IMR-90 (cell line): Measurements from ENCODE around the gene NTNG2. TPM values are rescaled to one million over a fixed set of nuclear protein-coding genes. Genes with fewer than 3 reads are reported as not detected.

Source experiments
- ATAC-seq: fragments of 200-7000 bp; cut with Tn5 transposase; 2 replicates; pipeline ENCODE4 v1.9.1; 2020; ENCODE audit warnings: low read depth, mild to moderate bottlenecking, moderate library complexity
- BruUV-seq: library from RNA; stranded (reverse); fragments of 400-500 nt; replicated peaks from 2 replicates; lab custom pipeline; 2021; lab: Mats Ljungman, UMichigan
- CTCF ChIA-PET: fragments of 300-600 bp; formaldehyde crosslinking; extraction: SDS; loops from one replicate; lab custom pipeline; 2021; ENCODE audit warnings: antibody characterized with exemption; lab: Yijun Ruan, JAX
- POLR2A ChIA-PET: fragments of 300-600 bp; sonication (Branson Sonifier 250); formaldehyde crosslinking; loops from one replicate; lab custom pipeline; 2022; ENCODE audit warnings: antibody characterized with exemption; ENCODE audit not compliant: unreplicated experiment; lab: Charles Lee
- DNase-seq: peaks from one replicate; pipeline ENCODE4 v3.0.0; 2013
- H2AFZ ChIP-seq: replicated peaks from 2 replicates; pipeline ENCODE3; 2013; ENCODE audit warnings: low read length, mild to moderate bottlenecking; ENCODE audit not compliant: poor library complexity
- H2AK5ac ChIP-seq: 2 replicates; pipeline ENCODE4 v1.6.1; 2013; ENCODE audit warnings: low read depth, low read length, inconsistent platforms
- H2AK9ac ChIP-seq: replicated peaks from 2 replicates; pipeline ENCODE3; 2013; ENCODE audit warnings: mild to moderate bottlenecking, low read depth, low read length, moderate library complexity; ENCODE audit not compliant: poor library complexity
- H2BK120ac ChIP-seq: 2 replicates; pipeline ENCODE4 v1.6.1; 2013; ENCODE audit warnings: low read depth, low read length, inconsistent platforms
- H2BK15ac ChIP-seq: 3 replicates; pipeline ENCODE4 v1.6.1; 2013; ENCODE audit warnings: low read depth, low read length, inconsistent platforms
- H2BK20ac ChIP-seq: 2 replicates; pipeline ENCODE4 v1.6.1; 2013; ENCODE audit warnings: low read depth, mild to moderate bottlenecking, inconsistent platforms, low read length, moderate library complexity
- H2BK5ac ChIP-seq: 2 replicates; pipeline ENCODE4 v1.6.1; 2013; ENCODE audit warnings: mild to moderate bottlenecking, low read depth, low read length, inconsistent platforms; ENCODE audit not compliant: poor library complexity, severe bottlenecking
- H3K14ac ChIP-seq: replicated peaks from 2 replicates; pipeline ENCODE4 v1.6.1; 2013; ENCODE audit warnings: low read depth, low read length, inconsistent platforms
- H3K18ac ChIP-seq: 2 replicates; pipeline ENCODE4 v1.6.1; 2013; ENCODE audit warnings: low read depth, low read length, control low read depth
- H3K23ac ChIP-seq: 2 replicates; pipeline ENCODE4 v1.6.1; 2013; ENCODE audit warnings: low read depth, low read length, inconsistent platforms
- H3K27ac ChIP-seq: 2 replicates; pipeline ENCODE4 v1.5.1; 2013; ENCODE audit warnings: mild to moderate bottlenecking, control low read depth, low read length; ENCODE audit not compliant: insufficient read depth
- H3K27me3 ChIP-seq: 2 replicates; pipeline ENCODE4 v1.6.1; 2013; ENCODE audit warnings: low read length; ENCODE audit not compliant: control insufficient read depth, insufficient read depth
- H3K36me3 ChIP-seq: 2 replicates; pipeline ENCODE4 v1.6.1; 2013; ENCODE audit warnings: low read length, mixed read lengths; ENCODE audit not compliant: control insufficient read depth, insufficient read depth
- H3K4ac ChIP-seq: 2 replicates; pipeline ENCODE4 v1.6.1; 2013; ENCODE audit warnings: low read depth, low read length, inconsistent platforms
- H3K4me1 ChIP-seq: 2 replicates; pipeline ENCODE4 v1.6.1; 2013; ENCODE audit warnings: low read length, mixed read lengths; ENCODE audit not compliant: control insufficient read depth, insufficient read depth
- H3K4me2 ChIP-seq: 2 replicates; pipeline ENCODE4 v1.6.1; 2013; ENCODE audit warnings: low read depth, mild to moderate bottlenecking, control low read depth, low read length, moderate library complexity
- H3K4me3 ChIP-seq: 2 replicates; pipeline ENCODE4 v1.5.1; 2013; ENCODE audit warnings: low read depth, mild to moderate bottlenecking, control low read depth, low read length, moderate library complexity; ENCODE audit not compliant: insufficient read depth
- H3K56ac ChIP-seq: 2 replicates; pipeline ENCODE4 v1.6.1; 2013; ENCODE audit warnings: low read length, inconsistent platforms; ENCODE audit not compliant: insufficient read depth; ENCODE audit errors: extremely low read depth
- H3K79me1 ChIP-seq, 2 experiments: 2 replicates each; pipeline ENCODE4 v1.6.1; 2013; ENCODE audit warnings: low read length in 2 of 2, inconsistent platforms in 1 of 2, low read depth in 1 of 2
- H3K9ac ChIP-seq: 2 replicates; pipeline ENCODE4 v1.6.1; 2013; ENCODE audit warnings: low read depth, low read length, control low read depth
- H3K9me1 ChIP-seq: 2 replicates; pipeline ENCODE4 v1.6.1; 2013; ENCODE audit warnings: low read length, inconsistent platforms; ENCODE audit not compliant: insufficient read depth
- H3K9me3 ChIP-seq: 2 replicates; pipeline ENCODE4 v1.6.1; 2013; ENCODE audit warnings: low read length; ENCODE audit not compliant: control insufficient read depth, insufficient read depth
- H4K20me1 ChIP-seq: 2 replicates; pipeline ENCODE4 v1.6.1; 2013; ENCODE audit warnings: low read length, inconsistent platforms; ENCODE audit not compliant: insufficient read depth
- H4K5ac ChIP-seq: 2 replicates; pipeline ENCODE4 v1.6.1; 2013; ENCODE audit warnings: mild to moderate bottlenecking, low read depth, low read length, control low read depth
- H4K8ac ChIP-seq, 2 experiments: 2 replicates each; pipeline ENCODE4 v1.6.1; 2013; ENCODE audit warnings: low read depth in 2 of 2, low read length in 2 of 2, control low read depth in 1 of 2, inconsistent platforms in 1 of 2
- H4K91ac ChIP-seq: 2 replicates; pipeline ENCODE4 v1.6.1; 2013; ENCODE audit warnings: low read depth, low read length, inconsistent platforms; ENCODE audit not compliant: insufficient read depth
- BHLHE40 ChIP-seq: fragments of 150-350 bp; IDR thresholded peaks from 2 replicates; pipeline ENCODE4 v1.6.1; 2016; ENCODE audit warnings: mild to moderate bottlenecking, low read depth, low read length
- CHD1 ChIP-seq: IDR thresholded peaks from 2 replicates; pipeline ENCODE4 v1.6.1; 2012; ENCODE audit warnings: low read depth, low read length, improper control_type of control experiment
- CTCF ChIP-seq: conservative IDR thresholded peaks from 2 replicates; pipeline ENCODE4 v1.5.1; 2012; ENCODE audit warnings: mild to moderate bottlenecking, low read depth, low read length, improper control_type of control experiment
- ELK1 ChIP-seq: fragments of 150-350 bp; IDR thresholded peaks from 2 replicates; pipeline ENCODE4 v1.6.1; 2016; ENCODE audit warnings: low read depth, mild to moderate bottlenecking, low read length, moderate library complexity, borderline replicate concordance
- FOS ChIP-seq: fragments of 150-350 bp; IDR thresholded peaks from 2 replicates; pipeline ENCODE4 v1.6.1; 2016; ENCODE audit warnings: low read depth, low read length
- MAFK ChIP-seq: IDR thresholded peaks from 2 replicates; pipeline ENCODE4 v1.6.1; 2012; ENCODE audit warnings: low read depth, low read length, improper control_type of control experiment
- MXI1 ChIP-seq: IDR thresholded peaks from 2 replicates; pipeline ENCODE4 v1.6.1; 2012; ENCODE audit warnings: low read depth, mild to moderate bottlenecking, low read length, moderate library complexity, borderline replicate concordance
- NFE2L2 ChIP-seq: fragments of 150-350 bp; IDR thresholded peaks from 2 replicates; pipeline ENCODE4 v1.6.1; 2016; ENCODE audit warnings: low read depth, mild to moderate bottlenecking, low read length
- POLR2A ChIP-seq: IDR thresholded peaks from 2 replicates; pipeline ENCODE4 v1.6.1; 2012; ENCODE audit warnings: mild to moderate bottlenecking, low read depth, low read length
- RAD21 ChIP-seq: IDR thresholded peaks from 2 replicates; pipeline ENCODE4 v1.6.1; 2012; ENCODE audit warnings: low read length, improper control_type of control experiment
- RFX5 ChIP-seq: IDR thresholded peaks from 2 replicates; pipeline ENCODE4 v1.8.0; 2012; ENCODE audit warnings: low read depth, mild to moderate bottlenecking, low read length, moderate library complexity
- SMC3 ChIP-seq: fragments of 150-350 bp; IDR thresholded peaks from 2 replicates; pipeline ENCODE4 v1.6.1; 2016; ENCODE audit warnings: low read depth, mild to moderate bottlenecking, antibody characterized with exemption, low read length, moderate library complexity
- USF2 ChIP-seq: fragments of 150-350 bp; IDR thresholded peaks from 2 replicates; pipeline ENCODE4 v1.6.1; 2017; ENCODE audit warnings: mild to moderate bottlenecking, antibody characterized with exemption, low read length, low read depth
- WGBS, 2 experiments: methylation state at CpG; one replicate each; pipeline versions ENCODE4 v1.1.5 to v1.1.7; 2013; ENCODE audit warnings: missing lambda C conversion rate in 2 of 2; ENCODE audit not compliant: insufficient read length in 1 of 2; ENCODE audit errors: extremely low coverage in 2 of 2; 5-methylcytosine and 5-hydroxymethylcytosine counted together
- dilution Hi-C: fragments of 300-500 bp; cut with HindIII; formaldehyde crosslinking; loops from one replicate; pipeline ENCODE4 v1.14.3; 2018; ENCODE audit warnings: low sequenced_read_pairs; ENCODE audit not compliant: unreplicated experiment
- in situ Hi-C: fragments of 300-500 bp; cut with MboI; formaldehyde crosslinking; loops from 3 replicates; pipeline ENCODE4 v1.14.3; 2019; ENCODE audit warnings: low sequenced_read_pairs, inconsistent platforms, mixed read lengths
- intact Hi-C: fragments of 100-400 bp; cut with micrococcal nuclease; formaldehyde crosslinking; loops from 2 replicates; pipeline ENCODE4 v1.10.0; 2022
- polyA plus RNA-seq, 3 experiments: library from polyadenylated mRNA; depleted of rRNA; stranded (reverse); fragments of >200 nt; gene quantifications; 2 replicates each; pipeline ENCODE4 v1.2.3, GENCODE V29; 2012; ENCODE audit warnings: low replicate concordance in 1 of 3
- total RNA-seq: library from RNA; depleted of rRNA; stranded (reverse); fragments of >200 nt; gene quantifications from 2 replicates; pipeline ENCODE4 v1.2.3, GENCODE V29; 2012

The NTNG2 gene
- total and polyA plus RNA-seq, 2 of the 4 experiments (the other 2 are of a cell fraction): 0.54 to 0.84 TPM

- TF ChIP-seq SMC3: no peak
- no peak for TF ChIP-seq BHLHE40
- no peak for TF ChIP-seq NFE2L2
- TF ChIP-seq MAFK: no peak
- no peak for TF ChIP-seq CHD1
- TF ChIP-seq RAD21: no peak
These were observed 79.1 kb downstream of the NTNG2 start (continued) for GRCh38 chr9:132240841-132241482.

GRCh38 chr9:132241483-132241839 lies 79.6 kb downstream of the NTNG2 start:
- intact Hi-C loops: no loop called here
- BruUV-seq: no TSS peak

More at GRCh38 chr9:132241483-132241839, 79.6 kb downstream of the NTNG2 start:
- Histone ChIP-seq H4K20me1 (peaks cover 10% of the 10 kb centered on the region), H3K23ac (no peak overlapping the region), H4K91ac (no peak overlapping the region), H2BK5ac (no peak overlapping the region), H3K9me3 (no peaks in the 10 kb centered on the region), H3K27me3 (peaks cover 60% of the 10 kb centered on the region), H3K27ac (no peak overlapping the region), H3K4ac (no peak overlapping the region), H2BK120ac (no peak overlapping the region), H2AK5ac (no peak overlapping the region), H3K56ac (no peak overlapping the region), H3K36me3 (no peaks in the 10 kb centered on the region), H2AFZ (peak overlapping the region; percentile 95), H3K14ac (no peak overlapping the region), H3K79me1 (no peaks in the 10 kb centered on the region), H2AK9ac (peak overlapping the region; percentile 7), H3K18ac (no peak overlapping the region), H3K4me1 (peaks cover 5% of the 10 kb centered on the region), H2BK15ac (no peak overlapping the region), H3K9me1 (no peaks in the 10 kb centered on the region), H2BK20ac (no peak overlapping the region), H4K8ac (no peak overlapping the region), H3K4me2 (peak overlapping the region; percentile 93), H4K5ac (no peak overlapping the region), H3K4me3 (peak overlapping the region; percentile 49), H3K9ac (no peak overlapping the region)
- 0% methylated on average over 12 of the region's 33 CpGs; no CpG with 5 or more reads in 1 of the 2 experiments for WGBS, 2 experiments
- DNase-seq: no peak
- POLR2A ChIA-PET: no interaction called here
- peak; percentile 13; the same call in 1 of the 2 replicates for ATAC-seq
- in situ Hi-C loops: no loop called here
- CTCF ChIA-PET: interaction anchor here (0.7 to 0.8 kb wide), 3 partner anchors 18 to 483 kb away, joined by 3 read pairs; no protein-coding TSS in a partner anchor
- dilution Hi-C loops: no loop called here
- TF ChIP-seq NFE2L2: no peak
- TF ChIP-seq ELK1: no peak
- no peak for TF ChIP-seq RFX5
- TF ChIP-seq RAD21: no peak
- no peak for TF ChIP-seq CHD1
- TF ChIP-seq BHLHE40: peak; percentile 61; the same call in 1 of the 2 replicates
- TF ChIP-seq MXI1: 0 out of 2 replicates have a peak, but pooled peaks have one; percentile 7
- no peak for TF ChIP-seq USF2
- TF ChIP-seq CTCF: no peak
- TF ChIP-seq FOS: no peak
- TF ChIP-seq POLR2A: no peak
